Keratinocyte (primary cell): Measurements from ENCODE around the gene HRNR. TPM values are rescaled to one million over a fixed set of nuclear protein-coding genes. Genes with fewer than 3 reads are reported as not detected.

Experiments
- DNase-seq: peaks from one replicate; pipeline ENCODE4 v3.0.0-alpha.2; 2011; ENCODE audit warnings: low read depth, missing footprints, low spot score
- FAIRE-seq: peaks from 2 replicates; lab custom pipeline; 2011; peaks lifted over from hg19 to GRCh38; lab: Jason Lieb, UNC
- H2AFZ ChIP-seq: 2 replicates; pipeline ENCODE4 v1.6.0; 2012; ENCODE audit warnings: low read length, control low read depth, inconsistent platforms; ENCODE audit not compliant: control insufficient read depth
- H3K27ac ChIP-seq: 2 replicates; pipeline ENCODE4 v1.5.1; 2011; ENCODE audit warnings: low read length; ENCODE audit not compliant: control insufficient read depth, insufficient read depth
- H3K27me3 ChIP-seq: 3 replicates; pipeline ENCODE4 v1.6.0; 2011; ENCODE audit warnings: low read length; ENCODE audit not compliant: control insufficient read depth, insufficient read depth; ENCODE audit errors: extremely low read depth
- H3K36me3 ChIP-seq, 2 experiments: 2 replicates in 1 of 2; 3 replicates in 1 of 2; pipeline ENCODE4 v1.5.1; 2011; ENCODE audit warnings: low read length in 2 of 2, mild to moderate bottlenecking in 1 of 2; ENCODE audit not compliant: control insufficient read depth in 2 of 2, insufficient read depth in 2 of 2; ENCODE audit errors: extremely low read depth in 1 of 2
- H3K4me1 ChIP-seq: 3 replicates; pipeline ENCODE4 v1.5.1; 2011; ENCODE audit warnings: low read length; ENCODE audit not compliant: control insufficient read depth, insufficient read depth; ENCODE audit errors: extremely low read depth
- H3K4me2 ChIP-seq: 3 replicates; pipeline ENCODE4 v1.6.0; 2011; ENCODE audit warnings: low read depth, low read length; ENCODE audit not compliant: control insufficient read depth, insufficient read depth; ENCODE audit errors: extremely low read depth
- H3K4me3 ChIP-seq, 3 experiments: fragments of 200-600 bp in 1 of 3; sonication (generic) in 1 of 3; 2 replicates in 2 of 3; 3 replicates in 1 of 3; pipeline ENCODE4 v1.5.1; 2011 to 2016; ENCODE audit warnings: low read length in 3 of 3, mild to moderate bottlenecking in 3 of 3, control low read depth in 2 of 3, inconsistent platforms in 1 of 3, low read depth in 1 of 3, mixed read lengths in 1 of 3, mixed run types in 1 of 3, moderate library complexity in 1 of 3; ENCODE audit not compliant: control insufficient read depth in 2 of 3, insufficient read depth in 2 of 3; ENCODE audit errors: extremely low read depth in 1 of 3
- H3K79me2 ChIP-seq: 2 replicates; pipeline ENCODE4 v1.6.0; 2012; ENCODE audit warnings: low read length; ENCODE audit not compliant: control insufficient read depth, insufficient read depth
- H3K9ac ChIP-seq: 3 replicates; pipeline ENCODE4 v1.6.0; 2011; ENCODE audit warnings: low read length; ENCODE audit not compliant: control insufficient read depth, insufficient read depth; ENCODE audit errors: extremely low read depth
- H3K9me1 ChIP-seq: 3 replicates; pipeline ENCODE4 v1.6.0; 2011; ENCODE audit warnings: low read length; ENCODE audit not compliant: control insufficient read depth, insufficient read depth; ENCODE audit errors: extremely low read depth
- H3K9me3 ChIP-seq: 2 replicates; pipeline ENCODE4 v1.5.1; 2012; ENCODE audit warnings: low read depth, low read length; ENCODE audit not compliant: control insufficient read depth
- H4K20me1 ChIP-seq: 3 replicates; pipeline ENCODE4 v1.6.0; 2011; ENCODE audit warnings: low read length; ENCODE audit not compliant: control insufficient read depth, insufficient read depth; ENCODE audit errors: extremely low read depth
- CTCF ChIP-seq, 3 experiments: IDR thresholded peaks in 1 of 3; conservative IDR thresholded peaks in 1 of 3; optimal IDR thresholded peaks in 1 of 3; 2 replicates in 2 of 3; 3 replicates in 1 of 3; pipeline versions ENCODE3 to v1.5.1; 2011; ENCODE audit warnings: low read length in 3 of 3, mild to moderate bottlenecking in 3 of 3, moderate library complexity in 2 of 3, control low read depth in 1 of 3, inconsistent platforms in 1 of 3; ENCODE audit not compliant: insufficient read depth in 2 of 3; ENCODE audit errors: extremely low read depth in 1 of 3
- EZH2 ChIP-seq: IDR thresholded peaks from one replicate; pipeline ENCODE4 v1.6.1; 2012; ENCODE audit warnings: inconsistent platforms, mild to moderate bottlenecking, low read length, moderate library complexity
- dilution Hi-C: fragments of 300-500 bp; cut with MboI; formaldehyde crosslinking; loops from one replicate; pipeline ENCODE4 v1.7.0; 2020; ENCODE audit warnings: low sequenced_read_pairs; ENCODE audit not compliant: extremely low pct_ligation_motif_present
- polyA plus RNA-seq, 5 experiments: library from polyadenylated mRNA; depleted of rRNA in 3 of 5; stranded (reverse) in 3 of 5; stranded (forward) in 1 of 5; unstranded in 1 of 5; fragments of >200 nt; gene quantifications; 1 replicate in 1 of 5; 2 replicates in 3 of 5; 3 replicates in 1 of 5; pipeline versions ENCODE4 v1.2.1 to v1.2.3, GENCODE V29; 2011 to 2012; ENCODE audit warnings: missing spikeins in 2 of 5, low read depth in 1 of 5, low replicate concordance in 1 of 5

Gene HRNR
- polyA plus RNA-seq, 1 donor (not counting 4 experiments of a cell fraction or from before 2014, with no cell fraction given) = 0.09 TPM

GRCh38 chr1:152252157-152252556 lies 28.2 kb upstream of the HRNR start:
- peak; percentile 44 for DNase-seq
- Histone ChIP-seq H3K79me2 (no peaks in the 10 kb centered on the region), H3K4me2 (peak overlapping the region; percentile 70), H2AFZ (peak overlapping the region; percentile 53), H3K9me3 (no peaks in the 10 kb centered on the region), H3K9me1 (no peaks in the 10 kb centered on the region), H3K36me3 (no peaks in the 10 kb centered on the region), H3K4me3 (peak overlapping the region; percentile 8 to 45 (median 23)), H3K9ac (peak overlapping the region; percentile 38), H3K27ac (peak overlapping the region; percentile 82), H3K27me3 (no peaks in the 10 kb centered on the region), H3K4me1 (peaks cover 51% of the 10 kb centered on the region), H4K20me1 (no peaks in the 10 kb centered on the region)
- FAIRE-seq = peak; percentile 96
- TF ChIP-seq EZH2 (no peak), CTCF (optimal IDR thresholded peaks at IDR 0.05 in 1 of 3, IDR thresholded peaks at IDR 0.05 in 1 of 3, conservative IDR thresholded peaks at IDR 0.05 in 1 of 3; ENCODE audit: extremely low read depth in 1 of 3, insufficient read depth in 2 of 3, low read length in 3 of 3) (no peak)
- dilution Hi-C loops = no loop called here

- H3K4me2 ChIP-seq = peak overlapping the region; percentile 70
- FAIRE-seq = peak; percentile 46
- dilution Hi-C loops = no loop called here
Measured at GRCh38 chr1:152251391-152251790, 27.4 kb upstream of the HRNR start.

More at GRCh38 chr1:152251391-152251790, 27.4 kb upstream of the HRNR start:
- Histone ChIP-seq H3K79me2 (no peaks in the 10 kb centered on the region), H3K9me3 (no peaks in the 10 kb centered on the region), H2AFZ (peak overlapping the region; percentile 27), H3K36me3 (no peaks in the 10 kb centered on the region), H3K4me1 (peaks cover 52% of the 10 kb centered on the region), H3K27ac (peak overlapping the region; percentile 82), H3K9ac (no peak overlapping the region), H3K9me1 (no peaks in the 10 kb centered on the region), H3K27me3 (no peaks in the 10 kb centered on the region), H4K20me1 (no peaks in the 10 kb centered on the region), H3K4me3 (peak overlapping the region in 1 of 3 experiments; percentile 45)
- TF ChIP-seq EZH2 (no peak), CTCF (optimal IDR thresholded peaks at IDR 0.05 in 1 of 3, IDR thresholded peaks at IDR 0.05 in 1 of 3, conservative IDR thresholded peaks at IDR 0.05 in 1 of 3; ENCODE audit: extremely low read depth in 1 of 3, insufficient read depth in 2 of 3, low read length in 3 of 3) (no peak)
- peak; percentile 38 for DNase-seq
